ENCODE measurements around the gene PIP5K1B. TPM values are rescaled to one million over a fixed set of nuclear protein-coding genes. Genes with fewer than 3 reads are reported as not detected.

Gene PIP5K1B
- total RNA-seq, 2 experiments from 2014 or later = 1.9 TPM

- Mint-ChIP-seq H3K36me3 (peaks cover 4% of the 10 kb centered on the region), H3K27ac (no peak overlapping the region), H3K27me3 (peaks cover 50% of the 10 kb centered on the region), H3K4me1 (peaks cover 24% of the 10 kb centered on the region), H3K4me3 (no peak overlapping the region), H3K9me3 (no peaks in the 10 kb centered on the region)
- no peak for DNase-seq
Observed at GRCh38 chr9:68953771-68954170, 248.7 kb downstream of the PIP5K1B start.

- Mint-ChIP-seq H3K4me3 (no peak overlapping the region), H3K9me3 (peaks cover 2% of the 10 kb centered on the region), H3K36me3 (peaks cover 5% of the 10 kb centered on the region), H3K27ac (peak overlapping the region; percentile 59), H3K4me1 (peaks cover 18% of the 10 kb centered on the region), H3K27me3 (peaks cover 43% of the 10 kb centered on the region)
- DNase-seq = no peak
Observed at GRCh38 chr9:68955330-68955729, 250.3 kb downstream of the PIP5K1B start.

GRCh38 chr9:68957479-68957878, 252.4 kb downstream of the PIP5K1B start:
- H3K36me3 Mint-ChIP-seq = peaks cover 7% of the 10 kb centered on the region
- H3K4me1 Mint-ChIP-seq = peaks cover 10% of the 10 kb centered on the region
- peaks cover 2% of the 10 kb centered on the region for H3K9me3 Mint-ChIP-seq
- peaks cover 38% of the 10 kb centered on the region for H3K27me3 Mint-ChIP-seq
- DNase-seq = no peak
- no peak overlapping the region for H3K4me3 Mint-ChIP-seq
- H3K27ac Mint-ChIP-seq = no peak overlapping the region

GRCh38 chr9:68961587-68961986, 256.5 kb downstream of the PIP5K1B start:
- Mint-ChIP-seq H3K36me3 (peaks cover 7% of the 10 kb centered on the region), H3K27ac (no peak overlapping the region), H3K9me3 (peaks cover 2% of the 10 kb centered on the region), H3K4me1 (no peaks in the 10 kb centered on the region), H3K4me3 (no peak overlapping the region), H3K27me3 (peaks cover 22% of the 10 kb centered on the region)
- DNase-seq = no peak

GRCh38 chr9:68963416-68963815, 258.4 kb downstream of the PIP5K1B start:
- Mint-ChIP-seq H3K9me3 (peaks cover 2% of the 10 kb centered on the region), H3K36me3 (peaks cover 2% of the 10 kb centered on the region), H3K4me1 (no peaks in the 10 kb centered on the region), H3K27me3 (peaks cover 23% of the 10 kb centered on the region), H3K27ac (no peak overlapping the region), H3K4me3 (no peak overlapping the region)
- no peak for DNase-seq

- Mint-ChIP-seq H3K36me3 (peaks cover 2% of the 10 kb centered on the region), H3K27me3 (peaks cover 23% of the 10 kb centered on the region)
Observed at GRCh38 chr9:68964102-68964541, 259.1 kb downstream of the PIP5K1B start.

GRCh38 chr9:68964765-68965164, 259.7 kb downstream of the PIP5K1B start:
- Mint-ChIP-seq H3K36me3 (peaks cover 2% of the 10 kb centered on the region), H3K9me3 (peaks cover 2% of the 10 kb centered on the region), H3K4me3 (no peak overlapping the region), H3K27ac (no peak overlapping the region), H3K27me3 (peaks cover 23% of the 10 kb centered on the region), H3K4me1 (no peaks in the 10 kb centered on the region)
- DNase-seq = no peak

More at GRCh38 chr9:68964102-68964541, 259.1 kb downstream of the PIP5K1B start:
- Mint-ChIP-seq H3K4me3 (no peak overlapping the region), H3K27ac (no peak overlapping the region), H3K9me3 (peaks cover 2% of the 10 kb centered on the region), H3K4me1 (no peaks in the 10 kb centered on the region)
- no peak for DNase-seq

GRCh38 chr9:68966496-68966944, 261.5 kb downstream of the PIP5K1B start:
- DNase-seq = no peak
- peaks cover under 1% of the 10 kb centered on the region for H3K36me3 Mint-ChIP-seq
- H3K27me3 Mint-ChIP-seq = peaks cover 12% of the 10 kb centered on the region
- peaks cover under 1% of the 10 kb centered on the region for H3K9me3 Mint-ChIP-seq
- H3K27ac Mint-ChIP-seq = no peak overlapping the region
- no peak overlapping the region for H3K4me3 Mint-ChIP-seq
- peaks cover 2% of the 10 kb centered on the region for H3K4me1 Mint-ChIP-seq

- no peak for DNase-seq
- peaks cover 2% of the 10 kb centered on the region for H3K36me3 Mint-ChIP-seq
- peaks cover 8% of the 10 kb centered on the region for H3K27me3 Mint-ChIP-seq
- H3K9me3 Mint-ChIP-seq = peaks cover 5% of the 10 kb centered on the region
- no peak overlapping the region for H3K27ac Mint-ChIP-seq
- no peak overlapping the region for H3K4me3 Mint-ChIP-seq
- peaks cover 6% of the 10 kb centered on the region for H3K4me1 Mint-ChIP-seq
Observed at GRCh38 chr9:68967800-68968199, 262.8 kb downstream of the PIP5K1B start.

- H3K27me3 Mint-ChIP-seq = peaks cover 8% of the 10 kb centered on the region
- H3K9me3 Mint-ChIP-seq = peaks cover 5% of the 10 kb centered on the region
- H3K4me3 Mint-ChIP-seq = no peak overlapping the region
- H3K27ac Mint-ChIP-seq = no peak overlapping the region
- DNase-seq = no peak
- peaks cover 12% of the 10 kb centered on the region for H3K4me1 Mint-ChIP-seq
- peaks cover 2% of the 10 kb centered on the region for H3K36me3 Mint-ChIP-seq
Observed at GRCh38 chr9:68969538-68969937, 264.5 kb downstream of the PIP5K1B start.

- DNase-seq = no peak
- H3K4me1 Mint-ChIP-seq = peaks cover 16% of the 10 kb centered on the region
- peaks cover 8% of the 10 kb centered on the region for H3K27me3 Mint-ChIP-seq
- H3K27ac Mint-ChIP-seq = no peak overlapping the region
- H3K36me3 Mint-ChIP-seq = peaks cover 2% of the 10 kb centered on the region
- peaks cover 5% of the 10 kb centered on the region for H3K9me3 Mint-ChIP-seq
- H3K4me3 Mint-ChIP-seq = no peak overlapping the region
Observed at GRCh38 chr9:68970151-68970550, 265.1 kb downstream of the PIP5K1B start.

GRCh38 chr9:68973619-68974018, 268.6 kb downstream of the PIP5K1B start:
- H3K4me1 Mint-ChIP-seq = peaks cover 20% of the 10 kb centered on the region
- H3K27ac Mint-ChIP-seq = no peak overlapping the region
- no peak overlapping the region for H3K4me3 Mint-ChIP-seq
- H3K36me3 Mint-ChIP-seq = peaks cover 6% of the 10 kb centered on the region
- H3K27me3 Mint-ChIP-seq = no peaks in the 10 kb centered on the region
- peaks cover 5% of the 10 kb centered on the region for H3K9me3 Mint-ChIP-seq
- DNase-seq = no peak

- H3K4me3 Mint-ChIP-seq = no peak overlapping the region
- peaks cover 5% of the 10 kb centered on the region for H3K9me3 Mint-ChIP-seq
- no peaks in the 10 kb centered on the region for H3K27me3 Mint-ChIP-seq
- H3K36me3 Mint-ChIP-seq = peaks cover 6% of the 10 kb centered on the region
- peak overlapping the region; percentile 13 for H3K27ac Mint-ChIP-seq
- DNase-seq = peak; percentile 33
- peaks cover 27% of the 10 kb centered on the region for H3K4me1 Mint-ChIP-seq
Observed at GRCh38 chr9:68974431-68974830, 269.4 kb downstream of the PIP5K1B start.

- Mint-ChIP-seq H3K27ac (no peak overlapping the region), H3K4me3 (peak overlapping the region; percentile 30), H3K36me3 (peaks cover 6% of the 10 kb centered on the region), H3K9me3 (peaks cover 5% of the 10 kb centered on the region), H3K27me3 (no peaks in the 10 kb centered on the region), H3K4me1 (peaks cover 30% of the 10 kb centered on the region)
- DNase-seq = no peak
Observed at GRCh38 chr9:68974901-68975300, 269.9 kb downstream of the PIP5K1B start.

- Mint-ChIP-seq H3K27ac (no peak overlapping the region), H3K4me3 (no peak overlapping the region), H3K27me3 (no peaks in the 10 kb centered on the region), H3K36me3 (peaks cover 6% of the 10 kb centered on the region), H3K4me1 (peaks cover 30% of the 10 kb centered on the region), H3K9me3 (peaks cover 5% of the 10 kb centered on the region)
- no peak for DNase-seq
Observed at GRCh38 chr9:68975365-68976043, 270.5 kb downstream of the PIP5K1B start.

- no peaks in the 10 kb centered on the region for H3K9me3 Mint-ChIP-seq
- H3K4me3 Mint-ChIP-seq = no peak overlapping the region
- no peak for DNase-seq
- peaks cover 4% of the 10 kb centered on the region for H3K36me3 Mint-ChIP-seq
- H3K27ac Mint-ChIP-seq = no peak overlapping the region
- no peaks in the 10 kb centered on the region for H3K27me3 Mint-ChIP-seq
- peaks cover 24% of the 10 kb centered on the region for H3K4me1 Mint-ChIP-seq
Observed at GRCh38 chr9:68978066-68978465, 273.0 kb downstream of the PIP5K1B start.

Measured in activated naive CD8-positive, alpha-beta T cell treated with anti-CD3 and anti-CD28 coated beads for 36 hours (primary cell).